Esophagus squamous epithelium (tissue), 4 donors: ENCODE data around the gene DENND4A.

Experiments used
- POLR2A ChIP-seq, 4 donors: fragments of 450-650 bp; IDR thresholded peaks; one replicate each; pipeline ENCODE4 v1.6.1; 2017; ENCODE audit warnings: antibody characterized with exemption in 4 of 4, mild to moderate bottlenecking in 4 of 4, moderate library complexity in 3 of 4
- TF ChIP-seq, protein P1 (sequence below), 6 experiments: fragments of 450-650 bp in 4 of 6; fragments of 200-600 bp in 2 of 6; sonication (generic) in 2 of 6; IDR thresholded peaks; one replicate each; pipeline ENCODE4 v1.5.1; 2016 to 2019; ENCODE audit warnings: antibody characterized with exemption in 6 of 6, mild to moderate bottlenecking in 4 of 6, moderate library complexity in 4 of 6

DNA sequence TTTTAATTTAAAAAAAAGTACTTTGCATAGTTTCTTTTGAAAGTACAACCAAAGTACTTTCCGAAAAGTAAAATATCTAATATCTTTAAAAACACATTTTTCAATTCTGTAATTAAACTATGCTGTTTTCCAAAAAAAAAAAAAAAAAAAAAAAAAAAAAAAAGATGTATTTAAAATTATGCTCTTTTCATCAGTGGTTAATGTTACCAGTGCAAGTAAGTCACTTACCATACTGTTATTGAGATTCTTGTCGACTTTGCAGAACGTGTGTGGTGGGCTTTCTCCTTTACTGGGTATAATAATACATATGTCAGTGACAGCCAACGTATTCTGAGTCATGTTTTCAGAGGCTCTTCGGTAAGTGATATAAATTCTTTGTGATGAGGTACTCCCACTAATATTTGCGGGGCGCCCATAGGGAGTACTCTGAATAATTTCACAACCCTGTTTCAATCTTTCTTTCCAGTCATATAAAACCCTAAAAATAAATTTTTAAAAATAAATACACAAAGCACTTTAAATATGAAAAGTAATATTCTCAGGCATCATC lies 39.9 kb downstream of the DENND4A start:
- TF ChIP-seq, protein P1, sequence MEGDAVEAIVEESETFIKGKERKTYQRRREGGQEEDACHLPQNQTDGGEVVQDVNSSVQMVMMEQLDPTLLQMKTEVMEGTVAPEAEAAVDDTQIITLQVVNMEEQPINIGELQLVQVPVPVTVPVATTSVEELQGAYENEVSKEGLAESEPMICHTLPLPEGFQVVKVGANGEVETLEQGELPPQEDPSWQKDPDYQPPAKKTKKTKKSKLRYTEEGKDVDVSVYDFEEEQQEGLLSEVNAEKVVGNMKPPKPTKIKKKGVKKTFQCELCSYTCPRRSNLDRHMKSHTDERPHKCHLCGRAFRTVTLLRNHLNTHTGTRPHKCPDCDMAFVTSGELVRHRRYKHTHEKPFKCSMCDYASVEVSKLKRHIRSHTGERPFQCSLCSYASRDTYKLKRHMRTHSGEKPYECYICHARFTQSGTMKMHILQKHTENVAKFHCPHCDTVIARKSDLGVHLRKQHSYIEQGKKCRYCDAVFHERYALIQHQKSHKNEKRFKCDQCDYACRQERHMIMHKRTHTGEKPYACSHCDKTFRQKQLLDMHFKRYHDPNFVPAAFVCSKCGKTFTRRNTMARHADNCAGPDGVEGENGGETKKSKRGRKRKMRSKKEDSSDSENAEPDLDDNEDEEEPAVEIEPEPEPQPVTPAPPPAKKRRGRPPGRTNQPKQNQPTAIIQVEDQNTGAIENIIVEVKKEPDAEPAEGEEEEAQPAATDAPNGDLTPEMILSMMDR (IDR thresholded peaks at IDR 0.05), result no peak
- no peak for TF ChIP-seq POLR2A (IDR thresholded peaks at IDR 0.05)
